Activated B cell treated with CpG ODN at 0.5 μM for 24 hours (primary cell): ENCODE measurements around the gene STK31. TPM values are rescaled to one million over a fixed set of nuclear protein-coding genes. Genes with fewer than 3 reads are reported as not detected.
"Not testable (repeated sequence)": the region's sequence is repeated elsewhere in the genome, so short reads cannot be mapped to it uniquely, and the experiment has no call there.

Source experiments
- ATAC-seq: fragments of 200-7000 bp; cut with Tn5 transposase; one replicate; pipeline ENCODE4 v1.10.0; 2021; ENCODE audit warnings: low read depth, mild to moderate bottlenecking, moderate library complexity
- CTCF ChIA-PET: fragments of 350-600 bp; sonication (Branson Sonifier 250); formaldehyde crosslinking; loops from one replicate; lab custom pipeline; 2021; ENCODE audit warnings: antibody characterized with exemption; lab: Charles Lee
- POLR2A ChIA-PET: fragments of 350-600 bp; sonication (Branson Sonifier 250); formaldehyde crosslinking; loops from one replicate; lab custom pipeline; 2021; ENCODE audit warnings: antibody characterized with exemption; lab: Charles Lee
- DNase-seq: peaks from one replicate; pipeline ENCODE4 v3.0.0; 2022
- H3K27ac Mint-ChIP-seq: one replicate; pipeline ENCODE4 v1.8.0; 2020; ENCODE audit warnings: mixed read lengths
- H3K27me3 Mint-ChIP-seq: one replicate; pipeline ENCODE4 v1.8.0; 2021; ENCODE audit warnings: mixed read lengths
- H3K36me3 Mint-ChIP-seq: one replicate; pipeline ENCODE4 v1.8.0; 2021; ENCODE audit warnings: low read depth, mixed read lengths
- H3K4me1 Mint-ChIP-seq: one replicate; pipeline ENCODE4 v1.8.0; 2021; ENCODE audit warnings: mixed read lengths
- H3K4me3 Mint-ChIP-seq: one replicate; pipeline ENCODE4 v1.8.0; 2020; ENCODE audit warnings: mild to moderate bottlenecking, mixed read lengths
- H3K9me3 Mint-ChIP-seq: one replicate; pipeline ENCODE4 v1.8.0; 2020; ENCODE audit warnings: mixed read lengths
- intact Hi-C: fragments of 100-400 bp; cut with micrococcal nuclease; formaldehyde crosslinking; loops from one replicate; pipeline ENCODE4 v1.15.1; 2024
- total RNA-seq: library from RNA; stranded (reverse); gene quantifications from 2 replicates; pipeline ENCODE4 v1.2.3, GENCODE V29; 2022
- TF ChIP-seq, protein P1 (sequence below): fragments of 200-600 bp; IDR thresholded peaks from one replicate; pipeline ENCODE4 v1.8.0; 2022; ENCODE audit warnings: antibody characterized with exemption, mild to moderate bottlenecking

STK31 gene
- total RNA-seq, 1 donor from 2014 or later: 1.0 TPM

DNA sequence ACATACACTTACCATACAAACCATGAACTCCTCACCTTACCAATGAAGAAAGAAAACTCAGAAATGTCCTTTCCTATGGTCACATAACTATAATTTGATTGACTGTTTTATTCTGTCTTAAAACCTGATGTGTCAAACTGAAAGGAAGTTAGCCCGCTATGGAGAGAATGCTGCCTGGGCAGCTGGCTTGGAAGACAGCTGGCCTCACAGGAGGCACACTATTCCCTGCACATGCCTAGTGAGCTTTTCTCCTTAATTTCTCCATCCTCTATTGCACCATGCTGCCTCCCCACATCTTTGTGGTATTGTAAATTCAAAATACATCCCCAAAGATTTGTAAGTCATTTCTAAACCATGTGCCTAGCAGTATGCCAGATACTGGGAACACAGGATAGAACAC, 163.3 kb downstream of the STK31 start:
- Mint-ChIP-seq H3K36me3 (no peaks in the 10 kb centered on the region), H3K27me3 (peaks cover 8% of the 10 kb centered on the region), H3K9me3 (no peaks in the 10 kb centered on the region), H3K27ac (no peak overlapping the region), H3K4me3 (no peak overlapping the region), H3K4me1 (no peaks in the 10 kb centered on the region)
- ATAC-seq (no peak), DNase-seq (no peak)
- intact Hi-C loops: no loop called here
- CTCF ChIA-PET: no interaction called here
- TF ChIP-seq, protein P1, sequence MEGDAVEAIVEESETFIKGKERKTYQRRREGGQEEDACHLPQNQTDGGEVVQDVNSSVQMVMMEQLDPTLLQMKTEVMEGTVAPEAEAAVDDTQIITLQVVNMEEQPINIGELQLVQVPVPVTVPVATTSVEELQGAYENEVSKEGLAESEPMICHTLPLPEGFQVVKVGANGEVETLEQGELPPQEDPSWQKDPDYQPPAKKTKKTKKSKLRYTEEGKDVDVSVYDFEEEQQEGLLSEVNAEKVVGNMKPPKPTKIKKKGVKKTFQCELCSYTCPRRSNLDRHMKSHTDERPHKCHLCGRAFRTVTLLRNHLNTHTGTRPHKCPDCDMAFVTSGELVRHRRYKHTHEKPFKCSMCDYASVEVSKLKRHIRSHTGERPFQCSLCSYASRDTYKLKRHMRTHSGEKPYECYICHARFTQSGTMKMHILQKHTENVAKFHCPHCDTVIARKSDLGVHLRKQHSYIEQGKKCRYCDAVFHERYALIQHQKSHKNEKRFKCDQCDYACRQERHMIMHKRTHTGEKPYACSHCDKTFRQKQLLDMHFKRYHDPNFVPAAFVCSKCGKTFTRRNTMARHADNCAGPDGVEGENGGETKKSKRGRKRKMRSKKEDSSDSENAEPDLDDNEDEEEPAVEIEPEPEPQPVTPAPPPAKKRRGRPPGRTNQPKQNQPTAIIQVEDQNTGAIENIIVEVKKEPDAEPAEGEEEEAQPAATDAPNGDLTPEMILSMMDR: no peak
- POLR2A ChIA-PET: no interaction called here

DNA sequence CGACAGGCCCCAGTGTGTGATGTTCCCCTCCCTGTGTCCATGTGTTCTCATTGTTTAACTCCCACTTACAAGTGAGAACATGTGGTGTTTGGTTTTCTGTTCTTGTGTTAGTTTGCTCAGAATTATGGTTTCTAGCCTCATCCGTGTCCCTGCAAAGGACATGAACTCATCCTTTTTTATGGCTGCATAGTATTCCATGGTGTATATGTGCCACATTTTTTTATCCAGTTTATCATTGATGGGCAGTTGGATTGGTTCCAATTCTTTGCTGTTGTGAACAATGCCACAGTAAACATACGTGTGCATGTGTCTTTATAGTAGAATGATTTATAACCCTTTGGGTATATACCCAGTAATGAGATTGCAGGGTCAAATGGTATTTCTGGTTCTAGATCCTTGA, 166.5 kb downstream of the STK31 start:
- POLR2A ChIA-PET, intact Hi-C loops, H3K4me3 Mint-ChIP-seq, ATAC-seq, CTCF ChIA-PET, H3K36me3 Mint-ChIP-seq, H3K27ac Mint-ChIP-seq, DNase-seq, H3K9me3 Mint-ChIP-seq, H3K4me1 Mint-ChIP-seq, H3K27me3 Mint-ChIP-seq: not testable (repeated sequence)

Other genes starting within 250 kb of the STK31 start
- gene IGF2BP3, start 239.7 kb upstream of the STK31 start, total RNA-seq: 7.4 and 10.3 TPM in 2 replicates
- gene TRA2A, start 178.2 kb upstream of the STK31 start, total RNA-seq: 123 and 144 TPM in 2 replicates
- 13.7 and 15.7 TPM in 2 replicates for gene CCDC126, start 112.8 kb upstream of the STK31 start, total RNA-seq
- 6.5 and 8.3 TPM in 2 replicates for gene FAM221A, start 30.0 kb upstream of the STK31 start, total RNA-seq